NT2/D1 (cell line): Measurements from ENCODE around the gene PLEKHA5.

ENCODE experiments used
- SUZ12 ChIP-seq: IDR thresholded peaks from 2 replicates; pipeline ENCODE4 v1.6.1; 2011; ENCODE audit not compliant: insufficient read length, insufficient read depth; ENCODE audit errors: extremely low read depth
- YY1 ChIP-seq: IDR thresholded peaks from 2 replicates; pipeline ENCODE4 v1.6.1; 2011; ENCODE audit not compliant: insufficient read length, insufficient read depth
- ZNF274 ChIP-seq: IDR thresholded peaks from 2 replicates; pipeline ENCODE4 v1.6.1; 2011; ENCODE audit warnings: mild to moderate bottlenecking, low read depth, low read length

GRCh38 chr12:19214020-19214419, 84.5 kb downstream of the PLEKHA5 start:
- TF ChIP-seq ZNF274 (no peak), SUZ12 (no peak), YY1 (no peak)
